GM21576 (cell line): ENCODE measurements around the gene CCNB1IP1.
"Not testable (repeated sequence)": the region's sequence is repeated elsewhere in the genome, so short reads cannot be mapped to it uniquely, and the experiment has no call there.

ENCODE experiments used
- ATAC-seq: cut with Tn5 transposase; IDR thresholded peaks from one replicate; pipeline ENCODE4 v1.9.1; 2021; ENCODE audit warnings: mild to moderate bottlenecking, moderate library complexity; ENCODE audit not compliant: unreplicated experiment

The CCNB1IP1 gene

GRCh38 chr14:20334017-20334416, 938 bp upstream of the CCNB1IP1 start:
- ATAC-seq = no peak

GRCh38 chr14:20333494-20333841, 389 bp upstream of the CCNB1IP1 start:
- ATAC-seq = no peak

GRCh38 chr14:20332431-20332787, 670 bp downstream of the CCNB1IP1 start:
- ATAC-seq = no peak

GRCh38 chr14:20331053-20331613, 1.9 kb downstream of the CCNB1IP1 start:
- ATAC-seq = no peak

- no peak for ATAC-seq
Measured at GRCh38 chr14:20329355-20329754, 3.7 kb downstream of the CCNB1IP1 start.

- ATAC-seq = no peak
Measured at GRCh38 chr14:20328705-20329104, 4.4 kb downstream of the CCNB1IP1 start.

- no peak for ATAC-seq
Measured at GRCh38 chr14:20327005-20327869, 5.8 kb downstream of the CCNB1IP1 start.

GRCh38 chr14:20317720-20318119, 15.4 kb downstream of the CCNB1IP1 start:
- no peak for ATAC-seq

- ATAC-seq = no peak
Measured at GRCh38 chr14:20314026-20314425, 19.1 kb downstream of the CCNB1IP1 start.

- ATAC-seq = no peak
Measured at GRCh38 chr14:20306079-20306423, 27.0 kb downstream of the CCNB1IP1 start.

GRCh38 chr14:20305265-20306078, 27.6 kb downstream of the CCNB1IP1 start, which contains the start of gene TTC5:
TTC5 (minus strand) TSS chr14:20305951; CDS start chr14:20305937, 14 bp downstream.
- peak; percentile 95 for ATAC-seq

- no peak for ATAC-seq
Measured at GRCh38 chr14:20302042-20302755, 30.9 kb downstream of the CCNB1IP1 start.

GRCh38 chr14:20295067-20295466, 38.0 kb downstream of the CCNB1IP1 start:
- peak; percentile 71 for ATAC-seq

GRCh38 chr14:20294636-20295035, 38.4 kb downstream of the CCNB1IP1 start:
- no peak for ATAC-seq

GRCh38 chr14:20281998-20282397, 51.1 kb downstream of the CCNB1IP1 start:
- ATAC-seq = not testable (repeated sequence)

GRCh38 chr14:20280265-20280664, 52.8 kb downstream of the CCNB1IP1 start:
- ATAC-seq = not testable (repeated sequence)

GRCh38 chr14:20278414-20278813, 54.7 kb downstream of the CCNB1IP1 start:
- no peak for ATAC-seq

- ATAC-seq = no peak
Measured at GRCh38 chr14:20277409-20277808, 55.7 kb downstream of the CCNB1IP1 start.

- ATAC-seq = no peak
Measured at GRCh38 chr14:20274062-20274461, 59.0 kb downstream of the CCNB1IP1 start.

- ATAC-seq = not testable (repeated sequence)
Measured at GRCh38 chr14:20264361-20264760, 68.7 kb downstream of the CCNB1IP1 start.

GRCh38 chr14:20262642-20263128, 70.4 kb downstream of the CCNB1IP1 start:
- no peak for ATAC-seq
